ENCODE measurements around the gene GPC3. TPM values are rescaled to one million over a fixed set of nuclear protein-coding genes. Genes with fewer than 3 reads are reported as not detected.

GPC3 gene
- polyA plus RNA-seq, 1 of the 3 experiments (the other 2 are of a cell fraction), result 1.4 TPM

GRCh38 chrX:133838761-133839676, 146.4 kb downstream of the GPC3 start:
- no peaks in the 10 kb centered on the region for H3K4me1 ChIP-seq (ENCODE audit: control insufficient read depth in 1 of 2, insufficient read depth in 2 of 2, low read depth in 1 of 2, low read length in 1 of 2)
- H3K27ac ChIP-seq (ENCODE audit: low read depth in 2 of 2, low read length in 1 of 2), result no peak overlapping the region
- H3K4me2 ChIP-seq, result no peak overlapping the region
- no peak overlapping the region for H2AFZ ChIP-seq (ENCODE audit: low read depth)
- no peaks in the 10 kb centered on the region for H3K36me3 ChIP-seq (replicated peaks in 1 of 2; ENCODE audit: control insufficient read depth in 1 of 2, insufficient read depth in 2 of 2, low read length in 1 of 2)
- ChIA-PET CTCF (interaction anchor here (0.6 to 3.3 kb wide), 18 partner anchors 8 to 198 kb away, joined by 3 to 16 read pairs (median 5); no protein-coding TSS in a partner anchor), POLR2A (no interaction called here)
- no peaks in the 10 kb centered on the region for H3K9me2 ChIP-seq
- H3K9ac ChIP-seq, result no peak overlapping the region
- peak; percentile 50 for DNase-seq
- no peaks in the 10 kb centered on the region for H3K79me2 ChIP-seq (ENCODE audit: insufficient read depth)
- H3K4me3 ChIP-seq (ENCODE audit: low read depth in 2 of 2, low read length in 1 of 2), result no peak overlapping the region; a peak in 1 of 4 replicates
- WGBS (ENCODE audit: low lambda C conversion rate), result 46% methylated on average over 5 of the region's 5 CpGs
- H3F3A ChIP-seq (replicated peaks; ENCODE audit: insufficient read depth), result no peaks in the 10 kb centered on the region
- no peaks in the 10 kb centered on the region; the same call in 1 of the 2 replicates for H3K27me3 ChIP-seq (ENCODE audit: insufficient read depth)
- TF ChIP-seq CTCF (IDR thresholded peaks at IDR 0.05) (peak; percentile 79), YY1 (IDR thresholded peaks at IDR 0.05; ENCODE audit: low read depth) (no peak), ZBTB33 (IDR thresholded peaks at IDR 0.05; ENCODE audit: borderline replicate concordance, low read depth) (no peak), USF2 (IDR thresholded peaks at IDR 0.05; ENCODE audit: borderline replicate concordance, low read depth, low read length) (no peak), TEAD4 (IDR thresholded peaks at IDR 0.05; ENCODE audit: borderline replicate concordance, insufficient read depth) (no peak), NRF1 (IDR thresholded peaks at IDR 0.05; ENCODE audit: low read depth, low read length) (no peak), PBX3 (IDR thresholded peaks at IDR 0.05) (no peak), RAD21 (IDR thresholded peaks at IDR 0.05; ENCODE audit: low read length) (peak; percentile 51), FOXJ3 (CRISPR knock-in tag; IDR thresholded peaks at IDR 0.05) (no peak), SMC3 (IDR thresholded peaks at IDR 0.05; ENCODE audit: low read depth, low read length) (peak; percentile 46), RXRA (IDR thresholded peaks at IDR 0.05; ENCODE audit: borderline replicate concordance, low read depth) (no peak), RCOR1 (IDR thresholded peaks at IDR 0.05; ENCODE audit: low read length) (no peak)
- H4K20me1 ChIP-seq (ENCODE audit: insufficient read depth), result no peaks in the 10 kb centered on the region
- no peaks in the 10 kb centered on the region for H3K9me3 ChIP-seq

Measured in SK-N-SH (cell line).